ENCODE results near the gene C17orf50. TPM values are rescaled to one million over a fixed set of nuclear protein-coding genes. Genes with fewer than 3 reads are reported as not detected.

Gene C17orf50
- total RNA-seq, 1 experiment from 2014 or later: not detected

GRCh38 chr17:35727635-35728034 is 33.1 kb upstream of the C17orf50 start:
- Histone ChIP-seq H3K4me1 (ENCODE audit: control insufficient read depth in 1 of 2, insufficient read depth in 2 of 2, low read length in 2 of 2) (peaks cover 0 to 3% of the 10 kb centered on the region in 2 experiments; a peak in 1 of 4 replicates), H3K27me3 (ENCODE audit: insufficient read depth, low read length) (no peaks in the 10 kb centered on the region), H3K9me3 (ENCODE audit: control insufficient read depth in 1 of 2, insufficient read depth in 1 of 2, low read depth in 1 of 2, low read length in 2 of 2) (no peaks in the 10 kb centered on the region), H3K79me2 (ENCODE audit: insufficient read depth, low read length) (no peaks in the 10 kb centered on the region), H3K36me3 (ENCODE audit: control insufficient read depth in 1 of 2, insufficient read depth in 2 of 2, low read length in 2 of 2) (peaks cover 14 to 17% of the 10 kb centered on the region in 2 experiments; a peak in 3 of 4 replicates), H3K27ac (ENCODE audit: low read depth, low read length) (no peak overlapping the region), H3K9me2 (ENCODE audit: insufficient read depth) (no peaks in the 10 kb centered on the region), H4K20me1 (ENCODE audit: insufficient read depth) (no peaks in the 10 kb centered on the region), H2AFZ (ENCODE audit: low read depth, low read length, poor library complexity, severe bottlenecking) (no peak overlapping the region), H3K4me3 (replicated peaks in 1 of 2; ENCODE audit: low read depth in 1 of 2, low read length in 2 of 2) (no peak overlapping the region), H3K4me2 (ENCODE audit: low read length) (no peak overlapping the region), H3K9ac (ENCODE audit: low read length) (no peak overlapping the region)
- ChIA-PET CTCF (no interaction called here), POLR2A (no interaction called here), RAD21 (ENCODE audit: low non-redundant PET in 1 of 2, low total read pairs in 2 of 2, uncharacterized antibody in 2 of 2, unreplicated experiment in 2 of 2) (no interaction called here)
- TF ChIP-seq, protein P1, sequence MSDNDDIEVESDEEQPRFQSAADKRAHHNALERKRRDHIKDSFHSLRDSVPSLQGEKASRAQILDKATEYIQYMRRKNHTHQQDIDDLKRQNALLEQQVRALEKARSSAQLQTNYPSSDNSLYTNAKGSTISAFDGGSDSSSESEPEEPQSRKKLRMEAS (IDR thresholded peaks at IDR 0.05): no peak
- TF ChIP-seq ELF1 (IDR thresholded peaks at IDR 0.05; ENCODE audit: borderline replicate concordance, low read depth) (no peak), ZFX (IDR thresholded peaks at IDR 0.05) (no peak), CEBPB (IDR thresholded peaks at IDR 0.05; ENCODE audit: low read depth) (no peak), RAD21 (IDR thresholded peaks at IDR 0.05; ENCODE audit: low read depth) (no peak), CBX3 (IDR thresholded peaks at IDR 0.05; ENCODE audit: low read depth) (no peak), EGR1 (IDR thresholded peaks at IDR 0.05; ENCODE audit: low read depth) (no peak), ATF3 (IDR thresholded peaks at IDR 0.05) (no peak), EZH2 (IDR thresholded peaks at IDR 0.05) (no peak)
- intact Hi-C loops (cut with micrococcal nuclease): no loop called here
- BruUV-seq (replicated peaks): no TSS peak
- DNase-seq (ENCODE audit: low read depth, low spot score) (no peak), ATAC-seq (no peak)

GRCh38 chr17:35728551-35728950 is 32.1 kb upstream of the C17orf50 start:
- intact Hi-C loops (cut with micrococcal nuclease): no loop called here
- RAD21 ChIA-PET (ENCODE audit: low non-redundant PET in 1 of 2, low total read pairs in 2 of 2, uncharacterized antibody in 2 of 2, unreplicated experiment in 2 of 2): no interaction called here

More at GRCh38 chr17:35728551-35728950, 32.1 kb upstream of the C17orf50 start:
- no peaks in the 10 kb centered on the region for H3K27me3 ChIP-seq (ENCODE audit: insufficient read depth, low read length)
- ChIA-PET POLR2A (no interaction called here), CTCF (no interaction called here)
- H3K9me3 ChIP-seq (ENCODE audit: control insufficient read depth in 1 of 2, insufficient read depth in 1 of 2, low read depth in 1 of 2, low read length in 2 of 2): no peaks in the 10 kb centered on the region
- H4K20me1 ChIP-seq (ENCODE audit: insufficient read depth): no peaks in the 10 kb centered on the region
- no peak overlapping the region for H3K27ac ChIP-seq (ENCODE audit: low read depth, low read length)
- ATAC-seq: no peak
- peaks cover 11 to 12% of the 10 kb centered on the region in 2 experiments; a peak in 3 of 4 replicates for H3K36me3 ChIP-seq (ENCODE audit: control insufficient read depth in 1 of 2, insufficient read depth in 2 of 2, low read length in 2 of 2)
- no peak for TF ChIP-seq EZH2phosphoT487 (IDR thresholded peaks at IDR 0.05; ENCODE audit: borderline replicate concordance)
- no peak for TF ChIP-seq EZH2 (IDR thresholded peaks at IDR 0.05)
- TF ChIP-seq, protein P2, sequence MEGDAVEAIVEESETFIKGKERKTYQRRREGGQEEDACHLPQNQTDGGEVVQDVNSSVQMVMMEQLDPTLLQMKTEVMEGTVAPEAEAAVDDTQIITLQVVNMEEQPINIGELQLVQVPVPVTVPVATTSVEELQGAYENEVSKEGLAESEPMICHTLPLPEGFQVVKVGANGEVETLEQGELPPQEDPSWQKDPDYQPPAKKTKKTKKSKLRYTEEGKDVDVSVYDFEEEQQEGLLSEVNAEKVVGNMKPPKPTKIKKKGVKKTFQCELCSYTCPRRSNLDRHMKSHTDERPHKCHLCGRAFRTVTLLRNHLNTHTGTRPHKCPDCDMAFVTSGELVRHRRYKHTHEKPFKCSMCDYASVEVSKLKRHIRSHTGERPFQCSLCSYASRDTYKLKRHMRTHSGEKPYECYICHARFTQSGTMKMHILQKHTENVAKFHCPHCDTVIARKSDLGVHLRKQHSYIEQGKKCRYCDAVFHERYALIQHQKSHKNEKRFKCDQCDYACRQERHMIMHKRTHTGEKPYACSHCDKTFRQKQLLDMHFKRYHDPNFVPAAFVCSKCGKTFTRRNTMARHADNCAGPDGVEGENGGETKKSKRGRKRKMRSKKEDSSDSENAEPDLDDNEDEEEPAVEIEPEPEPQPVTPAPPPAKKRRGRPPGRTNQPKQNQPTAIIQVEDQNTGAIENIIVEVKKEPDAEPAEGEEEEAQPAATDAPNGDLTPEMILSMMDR (IDR thresholded peaks at IDR 0.05 in 2 of 3, conservative IDR thresholded peaks at IDR 0.05 in 1 of 3; ENCODE audit: borderline replicate concordance in 1 of 3, insufficient read depth in 1 of 3, low read depth in 2 of 3, low read length in 2 of 3): no peak
- no peak for TF ChIP-seq SP1 (IDR thresholded peaks at IDR 0.05; ENCODE audit: low read depth)
- no peak for TF ChIP-seq TCF7L2 (IDR thresholded peaks at IDR 0.05; ENCODE audit: borderline replicate concordance, extremely low read depth, insufficient read depth, insufficient read length)
- TF ChIP-seq POLR2AphosphoS5 (IDR thresholded peaks at IDR 0.05; ENCODE audit: low read depth, low read length): no peak
- no peak for TF ChIP-seq JUND (IDR thresholded peaks at IDR 0.05)
- TF ChIP-seq EGR1 (IDR thresholded peaks at IDR 0.05; ENCODE audit: low read depth): no peak
- TF ChIP-seq, protein P1 (IDR thresholded peaks at IDR 0.05): no peak
- TF ChIP-seq CEBPB (IDR thresholded peaks at IDR 0.05; ENCODE audit: low read depth): no peak
- no peak for TF ChIP-seq FOSL1 (IDR thresholded peaks at IDR 0.05; ENCODE audit: low read depth)
- no peak for TF ChIP-seq RAD21 (IDR thresholded peaks at IDR 0.05; ENCODE audit: low read depth)
- TF ChIP-seq CBX3 (IDR thresholded peaks at IDR 0.05; ENCODE audit: low read depth): no peak
- no peak for TF ChIP-seq ZNF274 (IDR thresholded peaks at IDR 0.05; ENCODE audit: low read depth, low read length)
- no peak overlapping the region for H3K4me3 ChIP-seq (replicated peaks in 1 of 2; ENCODE audit: low read depth in 1 of 2, low read length in 2 of 2)
- H3K4me2 ChIP-seq (ENCODE audit: low read length): no peak overlapping the region
- BruUV-seq (replicated peaks): no TSS peak
- H3K79me2 ChIP-seq (ENCODE audit: insufficient read depth, low read length): no peaks in the 10 kb centered on the region
- H3K4me1 ChIP-seq (ENCODE audit: control insufficient read depth in 1 of 2, insufficient read depth in 2 of 2, low read length in 2 of 2): peaks cover 0 to 3% of the 10 kb centered on the region in 2 experiments; a peak in 1 of 4 replicates
- no peak overlapping the region for H3K9ac ChIP-seq (ENCODE audit: low read length)
- H3K9me2 ChIP-seq (ENCODE audit: insufficient read depth): no peaks in the 10 kb centered on the region
- no peak for DNase-seq (ENCODE audit: low read depth, low spot score)
- H2AFZ ChIP-seq (ENCODE audit: low read depth, low read length, poor library complexity, severe bottlenecking): no peak overlapping the region

All from HCT116 (cell line).